ENCODE measurements around the gene EXOC6.

GRCh38 chr10:93081834-93082233 lies 233.5 kb downstream of the EXOC6 start:
- TF ChIP-seq CTCF (IDR thresholded peaks at IDR 0.05) (no peak), POLR2A (IDR thresholded peaks at IDR 0.05) (no peak), POLR2AphosphoS5 (IDR thresholded peaks at IDR 0.05) (no peak), EP300 (IDR thresholded peaks at IDR 0.05) (no peak)
